ENCODE results near the gene HERPUD2.

DNA sequence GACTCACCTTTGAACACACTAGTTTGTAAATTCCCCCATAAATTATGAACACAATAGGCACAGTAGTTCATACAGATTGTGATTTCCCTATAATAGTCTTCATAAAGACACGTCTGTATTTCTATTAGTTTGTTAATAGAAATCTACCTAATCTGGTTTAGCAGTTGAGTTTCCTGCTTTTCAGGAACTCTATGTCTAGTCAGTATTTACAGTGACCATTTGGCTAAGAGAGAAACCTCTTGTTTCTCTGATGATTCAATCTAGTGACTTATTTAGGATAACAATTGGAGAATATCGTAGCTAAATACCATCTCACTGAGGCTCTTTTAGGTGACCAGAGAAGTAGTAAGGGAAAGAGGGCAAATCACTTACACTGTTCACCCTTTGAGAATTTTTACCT lies 5.9 kb upstream of the HERPUD2 start:
- TF ChIP-seq, protein P1, sequence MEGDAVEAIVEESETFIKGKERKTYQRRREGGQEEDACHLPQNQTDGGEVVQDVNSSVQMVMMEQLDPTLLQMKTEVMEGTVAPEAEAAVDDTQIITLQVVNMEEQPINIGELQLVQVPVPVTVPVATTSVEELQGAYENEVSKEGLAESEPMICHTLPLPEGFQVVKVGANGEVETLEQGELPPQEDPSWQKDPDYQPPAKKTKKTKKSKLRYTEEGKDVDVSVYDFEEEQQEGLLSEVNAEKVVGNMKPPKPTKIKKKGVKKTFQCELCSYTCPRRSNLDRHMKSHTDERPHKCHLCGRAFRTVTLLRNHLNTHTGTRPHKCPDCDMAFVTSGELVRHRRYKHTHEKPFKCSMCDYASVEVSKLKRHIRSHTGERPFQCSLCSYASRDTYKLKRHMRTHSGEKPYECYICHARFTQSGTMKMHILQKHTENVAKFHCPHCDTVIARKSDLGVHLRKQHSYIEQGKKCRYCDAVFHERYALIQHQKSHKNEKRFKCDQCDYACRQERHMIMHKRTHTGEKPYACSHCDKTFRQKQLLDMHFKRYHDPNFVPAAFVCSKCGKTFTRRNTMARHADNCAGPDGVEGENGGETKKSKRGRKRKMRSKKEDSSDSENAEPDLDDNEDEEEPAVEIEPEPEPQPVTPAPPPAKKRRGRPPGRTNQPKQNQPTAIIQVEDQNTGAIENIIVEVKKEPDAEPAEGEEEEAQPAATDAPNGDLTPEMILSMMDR (IDR thresholded peaks at IDR 0.05; ENCODE audit: poor library complexity), result no peak
- TF ChIP-seq EZH2phosphoT487 (IDR thresholded peaks at IDR 0.05; ENCODE audit: low read depth, severe bottlenecking, unreplicated experiment) (no peak), EZH2 (IDR thresholded peaks at IDR 0.05; ENCODE audit: borderline replicate concordance) (no peak)

All from hepatocyte (in vitro differentiated cells).